Measurements from ENCODE around the gene LY6G6F. TPM values are rescaled to one million over a fixed set of nuclear protein-coding genes. Genes with fewer than 3 reads are reported as not detected.

Gene LY6G6F
- total RNA-seq, 1 donor = not detected

Small RNAs within 50 kb of the gene (small RNA-seq; reads per million reads assigned to genes)
- gene LY6G6D (ENCODE audit: low replicate concordance) (not detected), gene MIR4646 (ENCODE audit: low replicate concordance) (not detected), gene RF00019 (ENCODE audit: low replicate concordance) (not detected), gene RNU6-850P (ENCODE audit: low replicate concordance) (not detected)

Other genes starting within 250 kb of the LY6G6F start
- gene MICB, start 208.7 kb upstream of the LY6G6F start, total RNA-seq = 22.5 and 49.2 TPM in 2 replicates
- gene MCCD1, start 177.9 kb upstream of the LY6G6F start, total RNA-seq = not detected in 2 replicates
- 317 and 546 TPM in 2 replicates for gene DDX39B, start 164.9 kb upstream of the LY6G6F start, total RNA-seq
- 0.43 and 1.5 TPM in 2 replicates for gene ATP6V1G2, start 160.3 kb upstream of the LY6G6F start, total RNA-seq
- 19.9 and 35.5 TPM in 2 replicates for gene NFKBIL1, start 159.3 kb upstream of the LY6G6F start, total RNA-seq
- gene LTA, start 134.6 kb upstream of the LY6G6F start, total RNA-seq = not detected in 2 replicates
- under 0.01 and 0.29 TPM in 2 replicates for gene TNF, start 131.3 kb upstream of the LY6G6F start, total RNA-seq
- not detected in 2 replicates for gene LTB, start 124.4 kb upstream of the LY6G6F start, total RNA-seq
- gene LST1, start 120.6 kb upstream of the LY6G6F start, total RNA-seq = not detected in 2 replicates
- gene NCR3, start 113.9 kb upstream of the LY6G6F start, total RNA-seq = not detected in 2 replicates
- gene AIF1, start 91.6 kb upstream of the LY6G6F start, total RNA-seq = not detected in 2 replicates
- gene PRRC2A, start 86.2 kb upstream of the LY6G6F start, total RNA-seq = 55.1 and 105 TPM in 2 replicates
- 185 and 217 TPM in 2 replicates for gene BAG6, start 54.2 kb upstream of the LY6G6F start, total RNA-seq
- gene APOM, start 51.0 kb upstream of the LY6G6F start, total RNA-seq = 0.72 and 3.3 TPM in 2 replicates
- gene C6orf47, start 46.1 kb upstream of the LY6G6F start, total RNA-seq = 17.1 and 25.5 TPM in 2 replicates
- gene GPANK1, start 41.9 kb upstream of the LY6G6F start, total RNA-seq = 20.0 and 22.8 TPM in 2 replicates
- 198 and 356 TPM in 2 replicates for gene CSNK2B, start 40.8 kb upstream of the LY6G6F start, total RNA-seq
- gene LY6G5B, start 36.9 kb upstream of the LY6G6F start, total RNA-seq = 5.2 and 8.3 TPM in 2 replicates
- gene LY6G5C, start 25.8 kb upstream of the LY6G6F start, total RNA-seq = 0.66 and 2.7 TPM in 2 replicates
- gene ABHD16A, start 3.5 kb upstream of the LY6G6F start, total RNA-seq = 48.6 and 51.0 TPM in 2 replicates
- gene LY6G6D, start 8.5 kb downstream of the LY6G6F start, total RNA-seq = not detected in 2 replicates
- gene LY6G6C, start 14.9 kb downstream of the LY6G6F start, total RNA-seq = not detected in 2 replicates
- not detected in 2 replicates for gene MPIG6B, start 16.5 kb downstream of the LY6G6F start, total RNA-seq
- 36.5 and 45.7 TPM in 2 replicates for gene DDAH2, start 22.4 kb downstream of the LY6G6F start, total RNA-seq
- gene CLIC1, start 29.7 kb downstream of the LY6G6F start, total RNA-seq = 585 and 1,126 TPM in 2 replicates
- gene MSH5, start 33.1 kb downstream of the LY6G6F start, total RNA-seq = 7.0 and 26.8 TPM in 2 replicates
- gene SAPCD1, start 55.8 kb downstream of the LY6G6F start, total RNA-seq = 0.44 and 1.1 TPM in 2 replicates
- 0.14 and 0.44 TPM in 2 replicates for gene VWA7, start 70.5 kb downstream of the LY6G6F start, total RNA-seq
- 51.6 and 105 TPM in 2 replicates for gene VARS1, start 88.9 kb downstream of the LY6G6F start, total RNA-seq
- 19.9 and 54.0 TPM in 2 replicates for gene LSM2, start 100.1 kb downstream of the LY6G6F start, total RNA-seq
- gene HSPA1L, start 108.4 kb downstream of the LY6G6F start, total RNA-seq = 0.72 and 0.88 TPM in 2 replicates
- 81.4 and 101 TPM in 2 replicates for gene HSPA1A, start 108.7 kb downstream of the LY6G6F start, total RNA-seq
- gene HSPA1B, start 120.9 kb downstream of the LY6G6F start, total RNA-seq = 78.3 and 86.0 TPM in 2 replicates
- 84.3 and 201 TPM in 2 replicates for gene NEU1, start 156.0 kb downstream of the LY6G6F start, total RNA-seq
- gene SLC44A4, start 172.1 kb downstream of the LY6G6F start, total RNA-seq = under 0.01 TPM in 1 of 2 replicates, not detected in the other
- gene EHMT2, start 190.8 kb downstream of the LY6G6F start, total RNA-seq = 35.0 and 51.1 TPM in 2 replicates
- gene ZBTB12, start 195.2 kb downstream of the LY6G6F start, total RNA-seq = 1.4 and 2.8 TPM in 2 replicates
- 0.29 and 14.2 TPM in 2 replicates for gene C2, start 220.9 kb downstream of the LY6G6F start, total RNA-seq
- gene CFB, start 239.2 kb downstream of the LY6G6F start, total RNA-seq = 2.3 and 62.8 TPM in 2 replicates